PC-9 (cell line): ENCODE measurements around the gene ATG10. TPM values are rescaled to one million over a fixed set of nuclear protein-coding genes. Genes with fewer than 3 reads are reported as not detected.
"Not testable (repeated sequence)": the region's sequence is repeated elsewhere in the genome, so short reads cannot be mapped to it uniquely, and the experiment has no call there.

ENCODE experiments used
- BruUV-seq: library from RNA; stranded (reverse); fragments of 400-500 nt; replicated peaks from 2 replicates; lab custom pipeline; 2021; lab: Mats Ljungman, UMichigan
- CTCF ChIA-PET: fragments of 300-600 bp; sonication (Branson Sonifier 250); formaldehyde crosslinking; loops from one replicate; lab custom pipeline; 2022; ENCODE audit warnings: antibody characterized with exemption; lab: Charles Lee
- POLR2A ChIA-PET: fragments of 300-600 bp; sonication (Branson Sonifier 250); formaldehyde crosslinking; loops from one replicate; lab custom pipeline; 2022; ENCODE audit warnings: antibody characterized with exemption; ENCODE audit not compliant: unreplicated experiment; lab: Charles Lee
- DNase-seq, 2 experiments: peaks; one replicate each; pipeline versions ENCODE4 v3.0.0 to v3.0.0-alpha.2; 2015 to 2022; ENCODE audit warnings: mixed read lengths in 1 of 2
- H2AFZ ChIP-seq: fragments of 200-600 bp; sonication (generic); 2 replicates; pipeline ENCODE4 v1.8.1; 2017; ENCODE audit warnings: antibody characterized with exemption
- H3F3A ChIP-seq: fragments of 200-600 bp; sonication (generic); 2 replicates; pipeline ENCODE4 v1.8.1; 2017; ENCODE audit warnings: antibody characterized with exemption, mild to moderate bottlenecking, low read depth; ENCODE audit not compliant: insufficient read depth
- H3K27ac ChIP-seq: fragments of 200-600 bp; sonication (generic); 2 replicates; pipeline ENCODE4 v1.6.1; 2016; ENCODE audit warnings: mixed run types
- H3K27me3 ChIP-seq: fragments of 200-600 bp; sonication (generic); 2 replicates; pipeline ENCODE4 v1.6.1; 2016; ENCODE audit warnings: low read depth, mixed run types; ENCODE audit not compliant: insufficient read depth
- H3K36me3 ChIP-seq: fragments of 200-600 bp; sonication (generic); 2 replicates; pipeline ENCODE4 v1.6.1; 2016; ENCODE audit warnings: low read depth, mixed run types
- H3K4me1 ChIP-seq: fragments of 200-600 bp; sonication (generic); replicated peaks from 2 replicates; pipeline ENCODE4 v1.6.1; 2016; ENCODE audit warnings: mixed run types; ENCODE audit not compliant: insufficient read depth
- H3K4me2 ChIP-seq: fragments of 200-600 bp; sonication (generic); 2 replicates; pipeline ENCODE4 v1.6.1; 2017; ENCODE audit warnings: mixed run types
- H3K4me3 ChIP-seq: fragments of 200-600 bp; sonication (generic); 2 replicates; pipeline ENCODE4 v1.6.1; 2016; ENCODE audit warnings: mixed run types
- H3K79me2 ChIP-seq: fragments of 200-600 bp; sonication (generic); 2 replicates; pipeline ENCODE4 v1.6.1; 2017; ENCODE audit warnings: low read depth, mixed run types
- H3K9me2 ChIP-seq: fragments of 200-600 bp; sonication (generic); 2 replicates; pipeline ENCODE4 v1.8.1; 2017; ENCODE audit warnings: mild to moderate bottlenecking; ENCODE audit not compliant: insufficient read depth
- H3K9me3 ChIP-seq: fragments of 200-600 bp; sonication (generic); 2 replicates; pipeline ENCODE4 v1.8.1; 2016; ENCODE audit warnings: low read depth; ENCODE audit not compliant: insufficient read depth
- H4K20me1 ChIP-seq: fragments of 200-600 bp; sonication (generic); 2 replicates; pipeline ENCODE4 v1.8.1; 2017; ENCODE audit not compliant: insufficient read depth
- CTCF ChIP-seq: fragments of 200-600 bp; sonication (generic); conservative IDR thresholded peaks from 2 replicates; pipeline ENCODE4 v1.6.1; 2017; ENCODE audit warnings: mixed run types, antibody characterized with exemption, mild to moderate bottlenecking, moderate library complexity
- EZH2 ChIP-seq: fragments of 200-600 bp; sonication (generic); IDR thresholded peaks from 2 replicates; pipeline ENCODE4 v1.8.0; 2017; ENCODE audit warnings: antibody characterized with exemption, low read depth
- intact Hi-C: fragments of 100-400 bp; cut with micrococcal nuclease; formaldehyde crosslinking; loops from one replicate; pipeline ENCODE4 v1.10.0; 2022; ENCODE audit not compliant: unreplicated experiment
- total RNA-seq: library from RNA; stranded (reverse); gene quantifications from 2 replicates; pipeline ENCODE4 v1.2.3, GENCODE V29; 2021

The ATG10 gene
- total RNA-seq, 1 experiment from 2014 or later = 12.7 TPM

GRCh38 chr5:82109013-82109412 is 137.2 kb downstream of the ATG10 start:
- no peaks in the 10 kb centered on the region for H4K20me1 ChIP-seq

GRCh38 chr5:82109915-82110314 is 138.1 kb downstream of the ATG10 start:
- CTCF ChIA-PET = not testable (repeated sequence)

More at GRCh38 chr5:82109013-82109412, 137.2 kb downstream of the ATG10 start:
- DNase-seq = no peak
- no peaks in the 10 kb centered on the region for H3F3A ChIP-seq
- H3K9me3 ChIP-seq = no peaks in the 10 kb centered on the region
- no peaks in the 10 kb centered on the region for H3K36me3 ChIP-seq
- ChIA-PET CTCF (no interaction called here), POLR2A (no interaction called here)
- H3K27me3 ChIP-seq = no peaks in the 10 kb centered on the region
- H3K4me1 ChIP-seq = no peaks in the 10 kb centered on the region; the same call in 1 of the 2 replicates
- no peaks in the 10 kb centered on the region for H3K79me2 ChIP-seq
- no peak overlapping the region for H3K27ac ChIP-seq
- intact Hi-C loops = loop anchor here (10.0 kb wide), 1 partner anchor 116 kb away; no protein-coding TSS in a partner anchor
- BruUV-seq = no TSS peak
- H3K4me2 ChIP-seq = no peak overlapping the region
- no peaks in the 10 kb centered on the region for H3K9me2 ChIP-seq
- H3K4me3 ChIP-seq = no peak overlapping the region
- TF ChIP-seq EZH2 = no peak
- no peak for TF ChIP-seq CTCF
- H2AFZ ChIP-seq = no peak overlapping the region

GRCh38 chr5:82111191-82111590 is 139.4 kb downstream of the ATG10 start:
- no peak for TF ChIP-seq CTCF
- no peak for TF ChIP-seq EZH2
- POLR2A ChIA-PET = no interaction called here
- CTCF ChIA-PET = no interaction called here
- no TSS peak for BruUV-seq
- Histone ChIP-seq H3K4me3 (no peak overlapping the region), H3K9me3 (no peaks in the 10 kb centered on the region), H3K79me2 (no peaks in the 10 kb centered on the region), H3K9me2 (no peaks in the 10 kb centered on the region), H3K36me3 (no peaks in the 10 kb centered on the region), H2AFZ (no peak overlapping the region), H3F3A (no peaks in the 10 kb centered on the region), H3K27me3 (no peaks in the 10 kb centered on the region), H3K4me1 (no peaks in the 10 kb centered on the region; the same call in 1 of the 2 replicates), H3K4me2 (no peak overlapping the region), H3K27ac (no peak overlapping the region), H4K20me1 (no peaks in the 10 kb centered on the region)
- no peak for DNase-seq
- intact Hi-C loops = no loop called here

More at GRCh38 chr5:82109915-82110314, 138.1 kb downstream of the ATG10 start:
- H3K4me3 ChIP-seq, DNase-seq, H3K79me2 ChIP-seq, BruUV-seq, H3K4me1 ChIP-seq, H3K4me2 ChIP-seq, POLR2A ChIA-PET, H3K27me3 ChIP-seq, H3K9me2 ChIP-seq, H3K9me3 ChIP-seq, H4K20me1 ChIP-seq, H3K36me3 ChIP-seq, H3F3A ChIP-seq, H2AFZ ChIP-seq, H3K27ac ChIP-seq: not testable (repeated sequence)
- intact Hi-C loops = loop anchor here (10.0 kb wide), 1 partner anchor 115 kb away; no protein-coding TSS in a partner anchor

GRCh38 chr5:82115858-82116257 is 144.0 kb downstream of the ATG10 start:
- TF ChIP-seq CTCF (no peak), EZH2 (no peak)
- Histone ChIP-seq H3F3A (no peaks in the 10 kb centered on the region), H3K4me3 (no peak overlapping the region), H3K9me2 (no peaks in the 10 kb centered on the region), H3K79me2 (no peaks in the 10 kb centered on the region), H3K4me1 (no peaks in the 10 kb centered on the region), H3K4me2 (no peak overlapping the region), H3K36me3 (no peaks in the 10 kb centered on the region), H4K20me1 (no peaks in the 10 kb centered on the region), H2AFZ (no peak overlapping the region), H3K27ac (no peak overlapping the region), H3K9me3 (no peaks in the 10 kb centered on the region), H3K27me3 (no peaks in the 10 kb centered on the region)
- no TSS peak for BruUV-seq
- ChIA-PET POLR2A (no interaction called here), CTCF (no interaction called here)
- intact Hi-C loops = no loop called here
- DNase-seq = no peak
